ENCODE data around the gene TTC28.
"Not testable (repeated sequence)": the region's sequence is repeated elsewhere in the genome, so short reads cannot be mapped to it uniquely, and the experiment has no call there.

DNA sequence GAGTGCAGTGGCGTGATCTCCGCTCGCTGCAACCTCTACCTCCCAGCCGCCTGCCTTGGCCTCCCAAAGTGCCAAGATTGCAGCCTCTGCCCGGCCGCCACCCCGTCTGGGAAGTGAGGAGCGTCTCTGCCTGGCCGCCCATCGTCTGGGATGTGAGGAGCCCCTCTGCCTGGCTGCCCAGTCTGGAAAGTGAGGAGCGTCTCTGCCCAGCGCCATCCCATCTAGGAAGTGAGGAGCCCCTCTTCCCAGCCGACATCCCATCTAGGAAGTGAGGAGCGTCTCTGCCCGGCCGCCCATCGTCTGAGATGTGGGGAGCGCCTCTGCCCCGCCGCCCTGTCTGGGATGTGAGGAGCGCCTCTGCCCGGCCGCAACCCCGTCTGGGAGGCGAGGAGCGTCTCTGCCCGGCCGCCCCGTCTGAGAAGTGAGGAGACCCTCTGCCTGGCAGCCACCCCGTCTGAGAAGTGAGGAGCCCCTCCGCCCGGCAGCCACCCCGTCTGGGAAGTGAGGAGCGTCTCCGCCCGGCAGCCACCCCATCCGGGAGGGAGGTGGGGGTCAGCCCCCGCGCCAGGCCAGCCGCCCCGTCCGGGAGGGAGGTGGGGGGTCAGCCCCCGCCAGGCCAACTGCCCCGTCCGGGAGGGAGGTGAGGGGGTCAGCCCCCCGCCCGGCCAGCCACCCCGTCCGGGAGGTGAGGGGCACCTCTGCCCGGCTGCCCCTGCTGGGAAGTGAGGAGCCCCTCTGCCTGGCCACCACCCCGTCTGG lies 126.4 kb downstream of the TTC28 start:
- TF ChIP-seq, protein P1, sequence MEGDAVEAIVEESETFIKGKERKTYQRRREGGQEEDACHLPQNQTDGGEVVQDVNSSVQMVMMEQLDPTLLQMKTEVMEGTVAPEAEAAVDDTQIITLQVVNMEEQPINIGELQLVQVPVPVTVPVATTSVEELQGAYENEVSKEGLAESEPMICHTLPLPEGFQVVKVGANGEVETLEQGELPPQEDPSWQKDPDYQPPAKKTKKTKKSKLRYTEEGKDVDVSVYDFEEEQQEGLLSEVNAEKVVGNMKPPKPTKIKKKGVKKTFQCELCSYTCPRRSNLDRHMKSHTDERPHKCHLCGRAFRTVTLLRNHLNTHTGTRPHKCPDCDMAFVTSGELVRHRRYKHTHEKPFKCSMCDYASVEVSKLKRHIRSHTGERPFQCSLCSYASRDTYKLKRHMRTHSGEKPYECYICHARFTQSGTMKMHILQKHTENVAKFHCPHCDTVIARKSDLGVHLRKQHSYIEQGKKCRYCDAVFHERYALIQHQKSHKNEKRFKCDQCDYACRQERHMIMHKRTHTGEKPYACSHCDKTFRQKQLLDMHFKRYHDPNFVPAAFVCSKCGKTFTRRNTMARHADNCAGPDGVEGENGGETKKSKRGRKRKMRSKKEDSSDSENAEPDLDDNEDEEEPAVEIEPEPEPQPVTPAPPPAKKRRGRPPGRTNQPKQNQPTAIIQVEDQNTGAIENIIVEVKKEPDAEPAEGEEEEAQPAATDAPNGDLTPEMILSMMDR (IDR thresholded peaks at IDR 0.05), result not testable (repeated sequence)
- TF ChIP-seq POLR2A (IDR thresholded peaks at IDR 0.05; ENCODE audit: low read depth), result not testable (repeated sequence)

Data from esophagus muscularis mucosa (tissue), 3 donors.